ENCODE results near the gene PCNX4. TPM values are rescaled to one million over a fixed set of nuclear protein-coding genes. Genes with fewer than 3 reads are reported as not detected.

PCNX4 gene
- total RNA-seq, 1 experiment from 2014 or later = 48.4 TPM

DNA sequence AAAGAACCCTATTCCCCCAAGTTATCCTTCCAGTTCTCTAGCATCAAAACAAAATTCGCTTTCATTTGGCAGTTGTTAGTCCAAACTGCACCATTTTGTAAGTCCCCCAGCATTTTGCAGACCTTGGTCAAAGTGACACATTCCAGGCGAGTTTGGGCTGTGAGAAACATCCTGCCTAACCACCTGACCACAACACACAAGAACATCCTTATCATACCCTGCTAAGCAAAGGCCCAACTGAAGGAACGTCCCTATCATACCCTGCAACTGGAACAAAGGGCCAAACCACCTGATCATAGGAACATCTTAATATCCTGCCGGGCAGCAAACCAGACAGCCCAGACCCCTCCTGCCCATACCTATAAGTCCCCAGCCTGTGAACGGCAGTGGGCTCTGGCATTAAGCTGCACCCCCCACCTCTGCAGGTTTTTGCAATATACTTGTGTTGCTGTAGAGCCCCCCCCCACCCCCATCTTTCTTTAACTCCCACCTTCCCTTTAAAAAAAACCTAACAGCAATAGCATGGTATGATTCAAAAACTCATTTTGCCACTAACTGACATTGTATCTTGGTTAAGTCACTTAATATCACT lies 2.7 kb downstream of the PCNX4 start:
- H3K4me3 ChIP-seq (replicated peaks in 1 of 2; ENCODE audit: low read depth in 1 of 2, low read length in 2 of 2) = peak overlapping the region in 1 of 2 experiments; percentile 6; a peak in 1 of 4 replicates
- peak overlapping the region; percentile 89 for H3K4me2 ChIP-seq (ENCODE audit: low read length)
- POLR2A ChIA-PET = no interaction called here
- BruUV-seq (replicated peaks) = no TSS peak
- H3K27me3 ChIP-seq (ENCODE audit: insufficient read depth, low read length) = no peaks in the 10 kb centered on the region
- no peaks in the 10 kb centered on the region for H3K9me3 ChIP-seq (ENCODE audit: control insufficient read depth in 1 of 2, insufficient read depth in 1 of 2, low read depth in 1 of 2, low read length in 2 of 2)
- no peak overlapping the region for H3K9ac ChIP-seq (ENCODE audit: low read length)
- ATAC-seq (no peak), DNase-seq (ENCODE audit: low read depth, low spot score) (no peak)
- CTCF ChIA-PET = no interaction called here
- H3K36me3 ChIP-seq (ENCODE audit: control insufficient read depth in 1 of 2, insufficient read depth in 2 of 2, low read length in 2 of 2) = peaks cover 0 to 11% of the 10 kb centered on the region in 2 experiments; a peak in 2 of 4 replicates
- H3K9me2 ChIP-seq (ENCODE audit: insufficient read depth) = no peaks in the 10 kb centered on the region
- intact Hi-C loops (cut with micrococcal nuclease) = no loop called here
- peaks cover 12 to 24% of the 10 kb centered on the region in 2 experiments for H3K4me1 ChIP-seq (ENCODE audit: control insufficient read depth in 1 of 2, insufficient read depth in 2 of 2, low read length in 2 of 2)
- H4K20me1 ChIP-seq (ENCODE audit: insufficient read depth) = no peaks in the 10 kb centered on the region
- H3K79me2 ChIP-seq (ENCODE audit: insufficient read depth, low read length) = peaks cover 72% of the 10 kb centered on the region
- RAD21 ChIA-PET (ENCODE audit: low non-redundant PET in 1 of 2, low total read pairs in 2 of 2, uncharacterized antibody in 2 of 2, unreplicated experiment in 2 of 2) = no interaction called here
- TF ChIP-seq SP1 (IDR thresholded peaks at IDR 0.05; ENCODE audit: low read depth) (no peak), TCF7L2 (IDR thresholded peaks at IDR 0.05; ENCODE audit: borderline replicate concordance, extremely low read depth, insufficient read depth, insufficient read length) (no peak), POLR2AphosphoS5 (IDR thresholded peaks at IDR 0.05; ENCODE audit: low read depth, low read length) (no peak), EZH2 (IDR thresholded peaks at IDR 0.05) (no peak), ZFX (IDR thresholded peaks at IDR 0.05) (no peak), CEBPB (IDR thresholded peaks at IDR 0.05; ENCODE audit: low read depth) (no peak), SRF (IDR thresholded peaks at IDR 0.05; ENCODE audit: low read depth) (no peak), POLR2A (IDR thresholded peaks at IDR 0.05; ENCODE audit: borderline replicate concordance, extremely low read depth, insufficient read depth, insufficient read length) (no peak), RAD21 (IDR thresholded peaks at IDR 0.05; ENCODE audit: low read depth) (no peak), FOSL1 (IDR thresholded peaks at IDR 0.05; ENCODE audit: low read depth) (no peak), ZNF274 (IDR thresholded peaks at IDR 0.05; ENCODE audit: low read depth, low read length) (no peak), YY1 (IDR thresholded peaks at IDR 0.05; ENCODE audit: extremely low read depth, insufficient replicate concordance, low read depth, low read length) (no peak)
- TF ChIP-seq, protein P1, sequence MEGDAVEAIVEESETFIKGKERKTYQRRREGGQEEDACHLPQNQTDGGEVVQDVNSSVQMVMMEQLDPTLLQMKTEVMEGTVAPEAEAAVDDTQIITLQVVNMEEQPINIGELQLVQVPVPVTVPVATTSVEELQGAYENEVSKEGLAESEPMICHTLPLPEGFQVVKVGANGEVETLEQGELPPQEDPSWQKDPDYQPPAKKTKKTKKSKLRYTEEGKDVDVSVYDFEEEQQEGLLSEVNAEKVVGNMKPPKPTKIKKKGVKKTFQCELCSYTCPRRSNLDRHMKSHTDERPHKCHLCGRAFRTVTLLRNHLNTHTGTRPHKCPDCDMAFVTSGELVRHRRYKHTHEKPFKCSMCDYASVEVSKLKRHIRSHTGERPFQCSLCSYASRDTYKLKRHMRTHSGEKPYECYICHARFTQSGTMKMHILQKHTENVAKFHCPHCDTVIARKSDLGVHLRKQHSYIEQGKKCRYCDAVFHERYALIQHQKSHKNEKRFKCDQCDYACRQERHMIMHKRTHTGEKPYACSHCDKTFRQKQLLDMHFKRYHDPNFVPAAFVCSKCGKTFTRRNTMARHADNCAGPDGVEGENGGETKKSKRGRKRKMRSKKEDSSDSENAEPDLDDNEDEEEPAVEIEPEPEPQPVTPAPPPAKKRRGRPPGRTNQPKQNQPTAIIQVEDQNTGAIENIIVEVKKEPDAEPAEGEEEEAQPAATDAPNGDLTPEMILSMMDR (IDR thresholded peaks at IDR 0.05 in 2 of 3, conservative IDR thresholded peaks at IDR 0.05 in 1 of 3; ENCODE audit: borderline replicate concordance in 1 of 3, insufficient read depth in 1 of 3, low read depth in 2 of 3, low read length in 2 of 3) = no peak
- TF ChIP-seq, protein P2, sequence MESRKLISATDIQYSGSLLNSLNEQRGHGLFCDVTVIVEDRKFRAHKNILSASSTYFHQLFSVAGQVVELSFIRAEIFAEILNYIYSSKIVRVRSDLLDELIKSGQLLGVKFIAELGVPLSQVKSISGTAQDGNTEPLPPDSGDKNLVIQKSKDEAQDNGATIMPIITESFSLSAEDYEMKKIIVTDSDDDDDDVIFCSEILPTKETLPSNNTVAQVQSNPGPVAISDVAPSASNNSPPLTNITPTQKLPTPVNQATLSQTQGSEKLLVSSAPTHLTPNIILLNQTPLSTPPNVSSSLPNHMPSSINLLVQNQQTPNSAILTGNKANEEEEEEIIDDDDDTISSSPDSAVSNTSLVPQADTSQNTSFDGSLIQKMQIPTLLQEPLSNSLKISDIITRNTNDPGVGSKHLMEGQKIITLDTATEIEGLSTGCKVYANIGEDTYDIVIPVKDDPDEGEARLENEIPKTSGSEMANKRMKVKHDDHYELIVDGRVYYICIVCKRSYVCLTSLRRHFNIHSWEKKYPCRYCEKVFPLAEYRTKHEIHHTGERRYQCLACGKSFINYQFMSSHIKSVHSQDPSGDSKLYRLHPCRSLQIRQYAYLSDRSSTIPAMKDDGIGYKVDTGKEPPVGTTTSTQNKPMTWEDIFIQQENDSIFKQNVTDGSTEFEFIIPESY (IDR thresholded peaks at IDR 0.05; ENCODE audit: extremely low read depth, insufficient replicate concordance, low read length) = no peak
- TF ChIP-seq, protein P3, sequence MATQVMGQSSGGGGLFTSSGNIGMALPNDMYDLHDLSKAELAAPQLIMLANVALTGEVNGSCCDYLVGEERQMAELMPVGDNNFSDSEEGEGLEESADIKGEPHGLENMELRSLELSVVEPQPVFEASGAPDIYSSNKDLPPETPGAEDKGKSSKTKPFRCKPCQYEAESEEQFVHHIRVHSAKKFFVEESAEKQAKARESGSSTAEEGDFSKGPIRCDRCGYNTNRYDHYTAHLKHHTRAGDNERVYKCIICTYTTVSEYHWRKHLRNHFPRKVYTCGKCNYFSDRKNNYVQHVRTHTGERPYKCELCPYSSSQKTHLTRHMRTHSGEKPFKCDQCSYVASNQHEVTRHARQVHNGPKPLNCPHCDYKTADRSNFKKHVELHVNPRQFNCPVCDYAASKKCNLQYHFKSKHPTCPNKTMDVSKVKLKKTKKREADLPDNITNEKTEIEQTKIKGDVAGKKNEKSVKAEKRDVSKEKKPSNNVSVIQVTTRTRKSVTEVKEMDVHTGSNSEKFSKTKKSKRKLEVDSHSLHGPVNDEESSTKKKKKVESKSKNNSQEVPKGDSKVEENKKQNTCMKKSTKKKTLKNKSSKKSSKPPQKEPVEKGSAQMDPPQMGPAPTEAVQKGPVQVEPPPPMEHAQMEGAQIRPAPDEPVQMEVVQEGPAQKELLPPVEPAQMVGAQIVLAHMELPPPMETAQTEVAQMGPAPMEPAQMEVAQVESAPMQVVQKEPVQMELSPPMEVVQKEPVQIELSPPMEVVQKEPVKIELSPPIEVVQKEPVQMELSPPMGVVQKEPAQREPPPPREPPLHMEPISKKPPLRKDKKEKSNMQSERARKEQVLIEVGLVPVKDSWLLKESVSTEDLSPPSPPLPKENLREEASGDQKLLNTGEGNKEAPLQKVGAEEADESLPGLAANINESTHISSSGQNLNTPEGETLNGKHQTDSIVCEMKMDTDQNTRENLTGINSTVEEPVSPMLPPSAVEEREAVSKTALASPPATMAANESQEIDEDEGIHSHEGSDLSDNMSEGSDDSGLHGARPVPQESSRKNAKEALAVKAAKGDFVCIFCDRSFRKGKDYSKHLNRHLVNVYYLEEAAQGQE (IDR thresholded peaks at IDR 0.05; ENCODE audit: low read depth) = no peak
- no peak overlapping the region for H2AFZ ChIP-seq (ENCODE audit: low read depth, low read length, poor library complexity, severe bottlenecking)
- no peak overlapping the region for H3K27ac ChIP-seq (ENCODE audit: low read depth, low read length)

All from HCT116 (cell line).